ENCODE data around the gene RARB.

Gene RARB

GRCh38 chr3:25444273-25444672, 16.2 kb downstream of the RARB start:
- DNase-seq (ENCODE audit: low read depth), result no peak
- TF ChIP-seq CTCF (conservative IDR thresholded peaks at IDR 0.05; ENCODE audit: low read depth, low read length), result no peak
- no peak overlapping the region for H3K4me3 ChIP-seq (ENCODE audit: low read length)

- DNase-seq (ENCODE audit: low read depth), result no peak
- H3K4me3 ChIP-seq (ENCODE audit: low read length), result no peak overlapping the region
- TF ChIP-seq CTCF (conservative IDR thresholded peaks at IDR 0.05; ENCODE audit: low read depth, low read length), result no peak
Observed at GRCh38 chr3:25445731-25446130, 17.7 kb downstream of the RARB start.

- no peak for TF ChIP-seq CTCF (conservative IDR thresholded peaks at IDR 0.05; ENCODE audit: low read depth, low read length)
- no peak for DNase-seq (ENCODE audit: low read depth)
- H3K4me3 ChIP-seq (ENCODE audit: low read length), result no peak overlapping the region
Observed at GRCh38 chr3:25447285-25447684, 19.2 kb downstream of the RARB start.

- TF ChIP-seq CTCF (conservative IDR thresholded peaks at IDR 0.05; ENCODE audit: low read depth, low read length), result no peak
- no peak overlapping the region for H3K4me3 ChIP-seq (ENCODE audit: low read length)
- DNase-seq (ENCODE audit: low read depth), result no peak
Observed at GRCh38 chr3:25447925-25448324, 19.9 kb downstream of the RARB start.

- peak; percentile 88 for DNase-seq (ENCODE audit: low read depth)
- no peak overlapping the region for H3K4me3 ChIP-seq (ENCODE audit: low read length)
- no peak for TF ChIP-seq CTCF (conservative IDR thresholded peaks at IDR 0.05; ENCODE audit: low read depth, low read length)
Observed at GRCh38 chr3:25448750-25449692, 21.0 kb downstream of the RARB start.

GRCh38 chr3:25449857-25450256, 21.8 kb downstream of the RARB start:
- no peak overlapping the region for H3K4me3 ChIP-seq (ENCODE audit: low read length)
- DNase-seq (ENCODE audit: low read depth), result no peak
- no peak for TF ChIP-seq CTCF (conservative IDR thresholded peaks at IDR 0.05; ENCODE audit: low read depth, low read length)

GRCh38 chr3:25452192-25452591, 24.1 kb downstream of the RARB start:
- no peak overlapping the region for H3K4me3 ChIP-seq (ENCODE audit: low read length)
- TF ChIP-seq CTCF (conservative IDR thresholded peaks at IDR 0.05; ENCODE audit: low read depth, low read length), result no peak
- DNase-seq (ENCODE audit: low read depth), result no peak
